ENCODE data around the gene GNB5.

Gene GNB5

GRCh38 chr15:52224211-52224610, 33.0 kb upstream of the GNB5 start:
- Histone ChIP-seq H3K27me3 (no peaks in the 10 kb centered on the region), H3K4me3 (ENCODE audit: low read depth, low read length) (no peak overlapping the region), H3K36me3 (no peaks in the 10 kb centered on the region), H3K4me1 (no peaks in the 10 kb centered on the region), H3K9me3 (no peaks in the 10 kb centered on the region)
- TF ChIP-seq CTCF (IDR thresholded peaks at IDR 0.05; ENCODE audit: low read depth, low read length) = no peak
- no peak for DNase-seq

- H3K4me3 ChIP-seq (ENCODE audit: low read depth, low read length) = no peak overlapping the region
- TF ChIP-seq CTCF (IDR thresholded peaks at IDR 0.05; ENCODE audit: low read depth, low read length) = no peak
- no peak for DNase-seq
These were observed 30.5 kb upstream of the GNB5 start for GRCh38 chr15:52221730-52222129.

GRCh38 chr15:52220937-52221660, 29.9 kb upstream of the GNB5 start:
- TF ChIP-seq CTCF (IDR thresholded peaks at IDR 0.05; ENCODE audit: low read depth, low read length) = no peak
- Histone ChIP-seq H3K4me3 (ENCODE audit: low read depth, low read length) (no peak overlapping the region), H3K36me3 (no peaks in the 10 kb centered on the region), H3K27me3 (no peaks in the 10 kb centered on the region), H3K4me1 (no peaks in the 10 kb centered on the region), H3K9me3 (no peaks in the 10 kb centered on the region)
- no peak for DNase-seq

More at GRCh38 chr15:52221730-52222129, 30.5 kb upstream of the GNB5 start:
- H3K36me3 ChIP-seq = no peaks in the 10 kb centered on the region
- no peaks in the 10 kb centered on the region for H3K9me3 ChIP-seq
- H3K27me3 ChIP-seq = no peaks in the 10 kb centered on the region
- no peaks in the 10 kb centered on the region for H3K4me1 ChIP-seq

GRCh38 chr15:52220251-52220650, 29.1 kb upstream of the GNB5 start:
- TF ChIP-seq CTCF (IDR thresholded peaks at IDR 0.05; ENCODE audit: low read depth, low read length) = no peak
- Histone ChIP-seq H3K27me3 (no peaks in the 10 kb centered on the region), H3K4me1 (no peaks in the 10 kb centered on the region), H3K4me3 (ENCODE audit: low read depth, low read length) (no peak overlapping the region), H3K36me3 (no peaks in the 10 kb centered on the region), H3K9me3 (no peaks in the 10 kb centered on the region)
- no peak for DNase-seq

- H3K4me3 ChIP-seq (ENCODE audit: low read depth, low read length) = no peak overlapping the region
- no peaks in the 10 kb centered on the region for H3K36me3 ChIP-seq
- no peaks in the 10 kb centered on the region for H3K27me3 ChIP-seq
- H3K4me1 ChIP-seq = no peaks in the 10 kb centered on the region
- DNase-seq = no peak
- TF ChIP-seq CTCF (IDR thresholded peaks at IDR 0.05; ENCODE audit: low read depth, low read length) = no peak
- H3K9me3 ChIP-seq = no peaks in the 10 kb centered on the region
These were observed 27.6 kb upstream of the GNB5 start for GRCh38 chr15:52218816-52219215.

- Histone ChIP-seq H3K36me3 (no peaks in the 10 kb centered on the region), H3K27me3 (no peaks in the 10 kb centered on the region), H3K4me3 (ENCODE audit: low read depth, low read length) (no peak overlapping the region), H3K4me1 (no peaks in the 10 kb centered on the region), H3K9me3 (no peaks in the 10 kb centered on the region)
- DNase-seq = no peak
- no peak for TF ChIP-seq CTCF (IDR thresholded peaks at IDR 0.05; ENCODE audit: low read depth, low read length)
These were observed 27.2 kb upstream of the GNB5 start for GRCh38 chr15:52218371-52218770.
